Thoracic aorta (tissue), 2 donors: ENCODE results near the gene CPT2. TPM values are rescaled to one million over a fixed set of nuclear protein-coding genes. Genes with fewer than 3 reads are reported as not detected.

Experiments used
- ATAC-seq: fragments of 150-250 bp; one replicate; pipeline ENCODE4 v1.8.0; 2017; ENCODE audit warnings: low read depth; ENCODE audit not compliant: insufficient number of reproducible peaks, low FRiP score
- DNase-seq: peaks from one replicate; pipeline ENCODE4 v3.0.0-alpha.2; 2020; ENCODE audit warnings: low spot score
- H3K27ac ChIP-seq, 2 donors: fragments of 200-600 bp; sonication (generic); 1 replicate in 1 of 2; 2 replicates in 1 of 2; pipeline ENCODE4 v1.5.1; 2016; ENCODE audit warnings: mild to moderate bottlenecking in 2 of 2, moderate library complexity in 2 of 2
- H3K27me3 ChIP-seq: fragments of 200-600 bp; sonication (generic); replicated peaks from 2 replicates; pipeline ENCODE4 v1.6.0; 2016; ENCODE audit warnings: mild to moderate bottlenecking; ENCODE audit not compliant: insufficient read depth
- H3K36me3 ChIP-seq: fragments of 200-600 bp; sonication (generic); one replicate; pipeline ENCODE4 v1.5.1; 2016
- H3K4me1 ChIP-seq, 2 donors: fragments of 200-600 bp; sonication (generic); 1 replicate in 1 of 2; 2 replicates in 1 of 2; pipeline versions ENCODE4 v1.5.1 to v1.6.0; 2016; ENCODE audit warnings: low read depth in 2 of 2, mild to moderate bottlenecking in 1 of 2; ENCODE audit not compliant: control insufficient read depth in 1 of 2
- H3K4me3 ChIP-seq: fragments of 200-600 bp; sonication (generic); 2 replicates; pipeline ENCODE4 v1.5.1; 2016; ENCODE audit warnings: mild to moderate bottlenecking
- H3K9me3 ChIP-seq: fragments of 200-600 bp; sonication (generic); 2 replicates; pipeline ENCODE4 v1.5.1; 2016
- CTCF ChIP-seq: fragments of 200-600 bp; sonication (generic); IDR thresholded peaks from one replicate; pipeline ENCODE4 v1.5.1; 2019; ENCODE audit warnings: antibody characterized with exemption
- total RNA-seq, 2 donors: library from RNA; depleted of rRNA; stranded (reverse); fragments of >200 nt; gene quantifications; one replicate each; pipeline versions ENCODE4 v1.1.0 to v1.2.3, GENCODE V29; 2016

CPT2 gene
- total RNA-seq, 2 donors from 2014 or later: 6.6 to 20.4 TPM

- Histone ChIP-seq H3K9me3 (no peaks in the 10 kb centered on the region), H3K4me1 (peaks cover 3 to 17% of the 10 kb centered on the region in 2 donors), H3K27me3 (no peaks in the 10 kb centered on the region), H3K36me3 (peaks cover 14% of the 10 kb centered on the region), H3K4me3 (no peak overlapping the region), H3K27ac (no peak overlapping the region)
- DNase-seq (no peak), ATAC-seq (no peak)
- no peak for TF ChIP-seq CTCF
Observed at GRCh38 chr1:53218201-53218600, 21.6 kb downstream of the CPT2 start.

- Histone ChIP-seq H3K4me3 (peak overlapping the region; percentile 91), H3K27ac (peak overlapping the region; percentile 88 to 97), H3K27me3 (no peaks in the 10 kb centered on the region), H3K9me3 (no peaks in the 10 kb centered on the region), H3K36me3 (no peaks in the 10 kb centered on the region), H3K4me1 (peaks cover 3 to 17% of the 10 kb centered on the region in 2 donors)
- TF ChIP-seq CTCF: no peak
- DNase-seq (no peak), ATAC-seq (no peak)
Observed at GRCh38 chr1:53219711-53220110, 23.1 kb downstream of the CPT2 start.

- Histone ChIP-seq H3K9me3 (no peaks in the 10 kb centered on the region), H3K4me1 (peaks cover 3 to 17% of the 10 kb centered on the region in 2 donors), H3K27ac (peak within 1 kb of the TSS; percentile 88 to 97), H3K27me3 (no peaks in the 10 kb centered on the region), H3K36me3 (no peaks in the 10 kb centered on the region), H3K4me3 (peak within 1 kb of the TSS; percentile 91)
- TF ChIP-seq CTCF: no peak
- DNase-seq: peak; percentile 79
- peak; percentile 93 for ATAC-seq
Observed at GRCh38 chr1:53220171-53220961, 23.7 kb downstream of the CPT2 start, which contains the start of gene CZIB. Gene CZIB (minus strand): TSS chr1:53220634. CDS start chr1:53220575, 59 bp downstream.

- no peak for ATAC-seq
- H3K4me3 ChIP-seq: peak overlapping the region; percentile 91
- TF ChIP-seq CTCF: no peak
Observed at GRCh38 chr1:53220962-53221286, 24.3 kb downstream of the CPT2 start.

GRCh38 chr1:53237638-53238037, 41.0 kb downstream of the CPT2 start:
- Histone ChIP-seq H3K4me1 (peaks cover 11 to 25% of the 10 kb centered on the region in 2 donors), H3K9me3 (no peaks in the 10 kb centered on the region), H3K27me3 (no peaks in the 10 kb centered on the region), H3K4me3 (peak overlapping the region; percentile 94), H3K36me3 (peaks cover 15% of the 10 kb centered on the region), H3K27ac (peak overlapping the region; percentile 52 to 55)
- DNase-seq: no peak
- TF ChIP-seq CTCF: no peak
- no peak for ATAC-seq

More at GRCh38 chr1:53220962-53221286, 24.3 kb downstream of the CPT2 start:
- Histone ChIP-seq H3K27me3 (no peaks in the 10 kb centered on the region), H3K9me3 (no peaks in the 10 kb centered on the region), H3K36me3 (no peaks in the 10 kb centered on the region), H3K4me1 (peaks cover 3 to 17% of the 10 kb centered on the region in 2 donors), H3K27ac (peak overlapping the region; percentile 88 to 97)
- no peak for DNase-seq
